NCI-H2081 (cell line): ENCODE data around the gene SMIM35.

Source experiments
- DNase-seq, 2 experiments: peaks; one replicate each; lab custom pipeline; 2025; lab: John Stamatoyannopoulos, UW

Gene SMIM35

GRCh38 chr11:118002010-118002540 is 84.7 kb downstream of the SMIM35 start:
- DNase-seq = no peak

- DNase-seq = no peak
These were observed 85.2 kb downstream of the SMIM35 start for GRCh38 chr11:118001494-118001971.

- DNase-seq = no peak
These were observed 85.9 kb downstream of the SMIM35 start for GRCh38 chr11:118000850-118001228.

GRCh38 chr11:118000067-118000849 is 86.5 kb downstream of the SMIM35 start:
- no peak for DNase-seq

- no peak for DNase-seq
These were observed 87.3 kb downstream of the SMIM35 start for GRCh38 chr11:117999354-117999993.

GRCh38 chr11:117998664-117999353 is 88.0 kb downstream of the SMIM35 start:
- no peak for DNase-seq

GRCh38 chr11:117997823-117998579 is 88.8 kb downstream of the SMIM35 start:
- no peak for DNase-seq

- no peak for DNase-seq
These were observed 89.4 kb downstream of the SMIM35 start for GRCh38 chr11:117997406-117997805.

GRCh38 chr11:117996058-117996457 is 90.7 kb downstream of the SMIM35 start:
- DNase-seq = no peak

- DNase-seq = no peak
These were observed 91.3 kb downstream of the SMIM35 start for GRCh38 chr11:117995472-117995871.

GRCh38 chr11:117993988-117994745 is 92.6 kb downstream of the SMIM35 start:
- no peak for DNase-seq

GRCh38 chr11:117992620-117993019 is 94.1 kb downstream of the SMIM35 start:
- no peak for DNase-seq

- DNase-seq = no peak
These were observed 94.6 kb downstream of the SMIM35 start for GRCh38 chr11:117992136-117992535.

- no peak for DNase-seq
These were observed 97.2 kb downstream of the SMIM35 start for GRCh38 chr11:117989351-117990102.

- DNase-seq = no peak
These were observed 99.7 kb downstream of the SMIM35 start for GRCh38 chr11:117986981-117987574.

GRCh38 chr11:117985953-117986887 is 100.5 kb downstream of the SMIM35 start, which contains the start of gene IL10RA:
IL10RA (plus strand) TSS chr11:117986394; CDS start chr11:117986468, 74 bp downstream.
- peak; percentile 70 to 73 for DNase-seq

- DNase-seq = no peak
These were observed 102.3 kb downstream of the SMIM35 start for GRCh38 chr11:117984476-117984875.

GRCh38 chr11:117983163-117983475 is 103.6 kb downstream of the SMIM35 start:
- DNase-seq = no peak

- DNase-seq = no peak
These were observed 106.0 kb downstream of the SMIM35 start for GRCh38 chr11:117980720-117981119.
